Neural cell (in vitro differentiated cells): ENCODE results near the gene UQCRH.
"Not testable (repeated sequence)": the region's sequence is repeated elsewhere in the genome, so short reads cannot be mapped to it uniquely, and the experiment has no call there.

Source experiments
- EP300 ChIP-seq: fragments of 450-650 bp; conservative IDR thresholded peaks from 2 replicates; pipeline ENCODE4 v1.6.1; 2014; ENCODE audit warnings: antibody characterized with exemption, mild to moderate bottlenecking, moderate library complexity; ENCODE audit not compliant: poor library complexity, severe bottlenecking
- EZH2 ChIP-seq: fragments of 200-600, 300-800 bp; shearing (Covaris generic), sonication (generic); IDR thresholded peaks from 2 replicates; pipeline ENCODE4 v1.6.1; 2014; ENCODE audit warnings: antibody characterized with exemption, low read length, borderline replicate concordance, mild to moderate bottlenecking; ENCODE audit not compliant: insufficient read depth, poor library complexity, severe bottlenecking
- POLR2AphosphoS5 ChIP-seq: IDR thresholded peaks from 2 replicates; pipeline ENCODE4 v1.6.1; 2012
- REST ChIP-seq: IDR thresholded peaks from 2 replicates; pipeline ENCODE4 v1.6.1; 2012; ENCODE audit warnings: borderline replicate concordance
- SMC3 ChIP-seq: fragments of 450-650 bp; conservative IDR thresholded peaks from 2 replicates; pipeline ENCODE4 v1.6.1; 2014; ENCODE audit warnings: antibody characterized with exemption, mild to moderate bottlenecking, moderate library complexity; ENCODE audit not compliant: poor library complexity
- TF ChIP-seq, protein P1 (sequence below): fragments of 450-650 bp; IDR thresholded peaks from 2 replicates; pipeline ENCODE4 v1.5.1; 2014; ENCODE audit warnings: antibody characterized with exemption, mild to moderate bottlenecking, moderate library complexity; ENCODE audit not compliant: poor library complexity, severe bottlenecking

GRCh38 chr1:46331786-46332540 lies 28.5 kb downstream of the UQCRH start:
- TF ChIP-seq REST, EZH2, EP300, POLR2AphosphoS5, SMC3: not testable (repeated sequence)
- TF ChIP-seq, protein P1, sequence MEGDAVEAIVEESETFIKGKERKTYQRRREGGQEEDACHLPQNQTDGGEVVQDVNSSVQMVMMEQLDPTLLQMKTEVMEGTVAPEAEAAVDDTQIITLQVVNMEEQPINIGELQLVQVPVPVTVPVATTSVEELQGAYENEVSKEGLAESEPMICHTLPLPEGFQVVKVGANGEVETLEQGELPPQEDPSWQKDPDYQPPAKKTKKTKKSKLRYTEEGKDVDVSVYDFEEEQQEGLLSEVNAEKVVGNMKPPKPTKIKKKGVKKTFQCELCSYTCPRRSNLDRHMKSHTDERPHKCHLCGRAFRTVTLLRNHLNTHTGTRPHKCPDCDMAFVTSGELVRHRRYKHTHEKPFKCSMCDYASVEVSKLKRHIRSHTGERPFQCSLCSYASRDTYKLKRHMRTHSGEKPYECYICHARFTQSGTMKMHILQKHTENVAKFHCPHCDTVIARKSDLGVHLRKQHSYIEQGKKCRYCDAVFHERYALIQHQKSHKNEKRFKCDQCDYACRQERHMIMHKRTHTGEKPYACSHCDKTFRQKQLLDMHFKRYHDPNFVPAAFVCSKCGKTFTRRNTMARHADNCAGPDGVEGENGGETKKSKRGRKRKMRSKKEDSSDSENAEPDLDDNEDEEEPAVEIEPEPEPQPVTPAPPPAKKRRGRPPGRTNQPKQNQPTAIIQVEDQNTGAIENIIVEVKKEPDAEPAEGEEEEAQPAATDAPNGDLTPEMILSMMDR, result not testable (repeated sequence)
